A549 (cell line): ENCODE results near the gene ART1. TPM values are rescaled to one million over a fixed set of nuclear protein-coding genes. Genes with fewer than 3 reads are reported as not detected.

Source experiments
- ATAC-seq, 2 experiments: fragments of 200-7000 bp in 1 of 2; fragments of >200 bp in 1 of 2; cut with Nextera tagmentation in 1 of 2; cut with Tn5 transposase in 1 of 2; 3 replicates each; pipeline versions ENCODE4 v1.8.0 to v1.9.1; 2018 to 2020; ENCODE audit warnings: mild to moderate bottlenecking in 1 of 2, moderate library complexity in 1 of 2
- CTCF ChIA-PET: fragments of 300-600 bp; sonication (Branson Sonifier 250); formaldehyde crosslinking; extraction: SDS; loops from one replicate; lab custom pipeline; 2021; ENCODE audit warnings: antibody characterized with exemption, inconsistent platforms; lab: Yijun Ruan, JAX
- POLR2A ChIA-PET: fragments of 350-600 bp; formaldehyde crosslinking; extraction: SDS; loops from one replicate; lab custom pipeline; 2021; ENCODE audit warnings: antibody characterized with exemption, inconsistent platforms; lab: Yijun Ruan, JAX
- DNase-seq, 2 experiments: peaks; one replicate each; pipeline versions ENCODE4 v3.0.0 to v3.0.0-alpha.2; 2011 to 2016; ENCODE audit warnings: low read depth in 1 of 2, low spot score in 1 of 2
- FAIRE-seq: peaks from 2 replicates; lab custom pipeline; 2011; peaks lifted over from hg19 to GRCh38; lab: Jason Lieb, UNC
- H3K27ac ChIP-seq, 2 experiments: fragments of >200 bp; sonication (Bioruptor Twin); formaldehyde crosslinking; 3 replicates each; pipeline ENCODE4 v1.5.1; 2016 to 2017
- H3K4me1 ChIP-seq: fragments of >200 bp; sonication (Bioruptor Twin); formaldehyde crosslinking; 3 replicates; pipeline ENCODE4 v1.6.1; 2016
- H3K4me2 ChIP-seq: fragments of >200 bp; sonication (Bioruptor Twin); formaldehyde crosslinking; 3 replicates; pipeline ENCODE4 v1.6.1; 2016
- H3K4me3 ChIP-seq: fragments of >200 bp; sonication (Bioruptor Twin); formaldehyde crosslinking; 3 replicates; pipeline ENCODE4 v1.5.1; 2016
- H3K9me3 ChIP-seq: fragments of >200 bp; sonication (Bioruptor Twin); formaldehyde crosslinking; 3 replicates; pipeline ENCODE4 v1.6.1; 2016
- BHLHE40 ChIP-seq: IDR thresholded peaks from 2 replicates; pipeline ENCODE4 v1.6.1; 2012; ENCODE audit warnings: low read depth, low read length, inconsistent platforms
- CBX8 ChIP-seq: fragments of 200-600 bp; sonication (generic); IDR thresholded peaks from 2 replicates; pipeline ENCODE4 v1.6.1; 2016
- CHD4 ChIP-seq: fragments of 200-600 bp; sonication (generic); IDR thresholded peaks from 2 replicates; pipeline ENCODE4 v1.6.1; 2016; ENCODE audit warnings: antibody characterized with exemption, mild to moderate bottlenecking, borderline replicate concordance
- EHMT2 ChIP-seq: fragments of 200-600 bp; sonication (generic); IDR thresholded peaks from 2 replicates; pipeline ENCODE4 v1.6.1; 2016; ENCODE audit warnings: antibody characterized with exemption, low read depth, mild to moderate bottlenecking, moderate library complexity
- ESRRA ChIP-seq: fragments of 150-350 bp; IDR thresholded peaks from 2 replicates; pipeline ENCODE4 v1.6.1; 2014; ENCODE audit warnings: mild to moderate bottlenecking, low read length, borderline replicate concordance
- FOXS1 ChIP-seq: fragments of 250-450 bp; sonication (Bioruptor Pico); IDR thresholded peaks from 2 replicates; pipeline ENCODE4 v1.5.0; 2020; ENCODE audit warnings: mild to moderate bottlenecking, moderate library complexity
- HDAC2 ChIP-seq: fragments of 200-600 bp; sonication (generic); IDR thresholded peaks from 2 replicates; pipeline ENCODE4 v1.6.1; 2016
- HOXA7 ChIP-seq: fragments of 250-450 bp; sonication (Bioruptor Pico); IDR thresholded peaks from 2 replicates; pipeline ENCODE4 v1.5.0; 2020; ENCODE audit warnings: mild to moderate bottlenecking, moderate library complexity
- JUN ChIP-seq, 2 experiments: fragments of >200 bp; sonication (Bioruptor Twin); formaldehyde crosslinking; IDR thresholded peaks; 2 replicates in 1 of 2; 3 replicates in 1 of 2; pipeline ENCODE4 v1.6.1; 2016 to 2017
- MAFK ChIP-seq: fragments of 450-650 bp; IDR thresholded peaks from 2 replicates; pipeline ENCODE4 v1.6.1; 2014; ENCODE audit not compliant: partially characterized antibody
- MAX ChIP-seq: IDR thresholded peaks from 2 replicates; pipeline ENCODE4 v1.6.1; 2012
- NPAS2 ChIP-seq: fragments of 250-450 bp; sonication (Bioruptor Pico); IDR thresholded peaks from 2 replicates; pipeline ENCODE4 v1.8.0; 2022; ENCODE audit warnings: mild to moderate bottlenecking, moderate library complexity, borderline replicate concordance
- PHF8 ChIP-seq: fragments of 200-600 bp; sonication (generic); IDR thresholded peaks from 2 replicates; pipeline ENCODE4 v1.6.1; 2016; ENCODE audit warnings: low read depth, mild to moderate bottlenecking, antibody characterized with exemption, moderate library complexity, borderline replicate concordance
- POLR2AphosphoS2 ChIP-seq: conservative IDR thresholded peaks from 2 replicates; pipeline ENCODE4 v1.6.1; 2012; ENCODE audit warnings: low read length, improper control_type of control experiment, inconsistent platforms
- RFX5 ChIP-seq: fragments of 450-650 bp; IDR thresholded peaks from 2 replicates; pipeline ENCODE4 v1.7.1; 2014; ENCODE audit warnings: antibody characterized with exemption, mild to moderate bottlenecking, moderate library complexity
- SMC3 ChIP-seq: fragments of >200 bp; sonication (Bioruptor Twin); formaldehyde crosslinking; IDR thresholded peaks from 3 replicates; pipeline ENCODE4 v1.6.1; 2018; ENCODE audit warnings: inconsistent platforms
- SREBF2 ChIP-seq: fragments of 450-650 bp; IDR thresholded peaks from 2 replicates; pipeline ENCODE4 v1.6.1; 2014; ENCODE audit warnings: mild to moderate bottlenecking, moderate library complexity
- ZNF302 ChIP-seq: fragments of 250-450 bp; sonication (Bioruptor Pico); IDR thresholded peaks from 2 replicates; pipeline ENCODE4 v1.9.0; 2021; ENCODE audit warnings: inconsistent platforms, mild to moderate bottlenecking, moderate library complexity
- ZSCAN20 ChIP-seq: fragments of 250-450 bp; sonication (Bioruptor Pico); IDR thresholded peaks from 2 replicates; pipeline ENCODE4 v1.8.0; 2022; ENCODE audit warnings: mild to moderate bottlenecking, moderate library complexity
- WGBS: methylation state at CpG from one replicate; pipeline ENCODE4 v1.1.6; 2017; ENCODE audit errors: missing lambda C conversion rate; 5-methylcytosine and 5-hydroxymethylcytosine counted together
- polyA plus RNA-seq, 4 experiments: library from polyadenylated mRNA; depleted of rRNA in 3 of 4; stranded (reverse); fragments of >200 nt; fragmentation: RNase III in 1 of 4; extraction: RNeasy Plus Mini Kit Qiagen cat#74134 plus additional on column Dnase treatment in 1 of 4; gene quantifications; 2 replicates in 3 of 4; 3 replicates in 1 of 4; pipeline ENCODE4 v1.2.3, GENCODE V29; 2011 to 2017
- TF ChIP-seq, protein P1 (sequence below): fragments of 450-650 bp; IDR thresholded peaks from 2 replicates; pipeline ENCODE4 v1.6.1; 2014; ENCODE audit warnings: antibody characterized with exemption
- TF ChIP-seq, protein P2 (sequence below): fragments of >200 bp; sonication (Bioruptor Twin); formaldehyde crosslinking; IDR thresholded peaks from 2 replicates; pipeline ENCODE4 v1.6.1; 2016

ART1 gene
- polyA plus RNA-seq, 2 of the 4 experiments (the other 2 are of a cell fraction), result not detected

GRCh38 chr11:3623121-3623520 lies 21.8 kb upstream of the ART1 start (continued):
- TF ChIP-seq MAFK, result no peak
- TF ChIP-seq SMC3, result no peak

- 46% methylated on average over 8 of the region's 8 CpGs for WGBS
- ATAC-seq (no peak), DNase-seq (no peak), FAIRE-seq (no peak)
- H3K4me2 ChIP-seq, result no peak overlapping the region
- H3K27ac ChIP-seq, result no peak overlapping the region
- POLR2A ChIA-PET, result no interaction called here
- CTCF ChIA-PET, result interaction anchor here (1.0 to 1.2 kb wide), 2 partner anchors 10 to 184 kb away, joined by 3 read pairs; partner anchors contain the start of gene PGAP2
- H3K4me3 ChIP-seq, result no peak overlapping the region
- TF ChIP-seq, protein P1, sequence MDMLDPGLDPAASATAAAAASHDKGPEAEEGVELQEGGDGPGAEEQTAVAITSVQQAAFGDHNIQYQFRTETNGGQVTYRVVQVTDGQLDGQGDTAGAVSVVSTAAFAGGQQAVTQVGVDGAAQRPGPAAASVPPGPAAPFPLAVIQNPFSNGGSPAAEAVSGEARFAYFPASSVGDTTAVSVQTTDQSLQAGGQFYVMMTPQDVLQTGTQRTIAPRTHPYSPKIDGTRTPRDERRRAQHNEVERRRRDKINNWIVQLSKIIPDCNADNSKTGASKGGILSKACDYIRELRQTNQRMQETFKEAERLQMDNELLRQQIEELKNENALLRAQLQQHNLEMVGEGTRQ, result no peak
- TF ChIP-seq, protein P2, sequence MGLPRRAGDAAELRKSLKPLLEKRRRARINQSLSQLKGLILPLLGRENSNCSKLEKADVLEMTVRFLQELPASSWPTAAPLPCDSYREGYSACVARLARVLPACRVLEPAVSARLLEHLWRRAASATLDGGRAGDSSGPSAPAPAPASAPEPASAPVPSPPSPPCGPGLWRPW, result no peak
- no peak for TF ChIP-seq FOXS1
- no peak for TF ChIP-seq POLR2AphosphoS2
- no peak for TF ChIP-seq EHMT2
- TF ChIP-seq JUN (IDR thresholded peaks at IDR 0.05), result no peak
- no peak for TF ChIP-seq NPAS2 (CRISPR knock-in tag)
- no peak for TF ChIP-seq RFX5
- no peaks in the 10 kb centered on the region for H3K4me1 ChIP-seq
- H3K9me3 ChIP-seq, result no peaks in the 10 kb centered on the region
Observed at GRCh38 chr11:3623767-3624458, 21.0 kb upstream of the ART1 start.

- H3K9me3 ChIP-seq, result no peaks in the 10 kb centered on the region
- ChIA-PET CTCF (interaction anchor here (1.5 to 1.6 kb wide), 2 partner anchors 9 to 10 kb away, joined by 6 to 8 read pairs; no protein-coding TSS in a partner anchor), POLR2A (no interaction called here)
- no peak overlapping the region for H3K4me3 ChIP-seq
- TF ChIP-seq CBX8 (no peak), ZSCAN20 (no peak), ESRRA (no peak), ZNF302 (CRISPR knock-in tag) (no peak), MAFK (no peak), PHF8 (no peak), BHLHE40 (no peak), SREBF2 (no peak), RFX5 (no peak), HDAC2 (no peak), MAX (no peak), CHD4 (no peak), HOXA7 (no peak)
- TF ChIP-seq, protein P1, result no peak
- FAIRE-seq (no peak), ATAC-seq (peak in 1 of 2 experiments; percentile 24; a peak in 1 of 6 replicates), DNase-seq (no peak)
- H3K4me2 ChIP-seq, result no peak overlapping the region
- H3K4me1 ChIP-seq, result no peaks in the 10 kb centered on the region
- 87% methylated on average over 23 of the region's 23 CpGs for WGBS
- peak overlapping the region in 1 of 2 experiments; percentile 10; a peak in 1 of 6 replicates for H3K27ac ChIP-seq
Observed at GRCh38 chr11:3626250-3626960, 18.5 kb upstream of the ART1 start.
